Measurements from ENCODE around the gene PDE3A. TPM values are rescaled to one million over a fixed set of nuclear protein-coding genes. Genes with fewer than 3 reads are reported as not detected.

Gene PDE3A
- total and polyA plus RNA-seq, 2 of the 4 experiments (the other 2 are of a cell fraction), result 0.09 to 0.18 TPM

- Histone ChIP-seq H3K4me3 (ENCODE audit: insufficient read depth, low read depth, low read length) (no peak overlapping the region), H3K79me1 (ENCODE audit: low read depth in 1 of 2, low read length in 2 of 2) (no peaks in the 10 kb centered on the region), H2AK5ac (ENCODE audit: low read depth, low read length) (no peak overlapping the region), H4K8ac (ENCODE audit: low read depth in 2 of 2, low read length in 2 of 2) (no peak overlapping the region), H2BK120ac (ENCODE audit: low read depth, low read length) (no peak overlapping the region), H3K4ac (ENCODE audit: low read depth, low read length) (no peak overlapping the region), H3K36me3 (ENCODE audit: control insufficient read depth, insufficient read depth, low read length) (no peaks in the 10 kb centered on the region), H3K4me1 (ENCODE audit: control insufficient read depth, insufficient read depth, low read length) (no peaks in the 10 kb centered on the region), H4K20me1 (ENCODE audit: insufficient read depth, low read length) (no peaks in the 10 kb centered on the region), H2BK20ac (ENCODE audit: low read depth, low read length) (no peak overlapping the region), H3K14ac (replicated peaks; ENCODE audit: low read depth, low read length) (no peak overlapping the region), H2AFZ (replicated peaks; ENCODE audit: low read length, poor library complexity) (no peak overlapping the region), H3K4me2 (ENCODE audit: low read depth, low read length) (no peak overlapping the region), H3K9me3 (ENCODE audit: control insufficient read depth, insufficient read depth, low read length) (no peaks in the 10 kb centered on the region), H3K27me3 (ENCODE audit: control insufficient read depth, insufficient read depth, low read length) (no peaks in the 10 kb centered on the region), H2BK5ac (ENCODE audit: low read depth, low read length, poor library complexity, severe bottlenecking) (no peak overlapping the region), H3K9me1 (ENCODE audit: insufficient read depth, low read length) (no peaks in the 10 kb centered on the region), H4K91ac (ENCODE audit: insufficient read depth, low read depth, low read length) (no peak overlapping the region), H3K27ac (ENCODE audit: insufficient read depth, low read length) (no peak overlapping the region), H4K5ac (ENCODE audit: low read depth, low read length) (no peak overlapping the region), H3K18ac (ENCODE audit: low read depth, low read length) (no peak overlapping the region), H2AK9ac (replicated peaks; ENCODE audit: low read depth, low read length, poor library complexity) (no peak overlapping the region), H3K9ac (ENCODE audit: low read depth, low read length) (no peak overlapping the region), H3K56ac (ENCODE audit: extremely low read depth, insufficient read depth, low read length) (no peak overlapping the region), H2BK15ac (ENCODE audit: low read depth, low read length) (no peak overlapping the region), H3K23ac (ENCODE audit: low read depth, low read length) (no peak overlapping the region)
- dilution Hi-C loops (cut with HindIII; ENCODE audit: low sequenced_read_pairs, unreplicated experiment) (no loop called here), in situ Hi-C loops (cut with MboI; ENCODE audit: low sequenced_read_pairs) (no loop called here), intact Hi-C loops (cut with micrococcal nuclease) (no loop called here)
- BruUV-seq (replicated peaks), result no TSS peak
- DNase-seq, result peak; percentile 42
- no CpG with 5 or more reads among the region's 3 CpGs for WGBS, 2 experiments (ENCODE audit: extremely low coverage in 2 of 2, insufficient read length in 1 of 2)
- ChIA-PET POLR2A (ENCODE audit: unreplicated experiment) (no interaction called here), CTCF (no interaction called here)
- no peak for TF ChIP-seq MAFK (IDR thresholded peaks at IDR 0.05; ENCODE audit: low read depth, low read length)
- no peak for ATAC-seq (ENCODE audit: low read depth)
Measured at GRCh38 chr12:20434996-20435395, 66.7 kb downstream of the PDE3A start.

Data from IMR-90 (cell line).